Endothelial cell of umbilical vein (primary cell): ENCODE data around the gene ASNSD1. TPM values are rescaled to one million over a fixed set of nuclear protein-coding genes. Genes with fewer than 3 reads are reported as not detected.

Source experiments
- BruUV-seq: library from RNA; stranded (reverse); fragments of 400-500 nt; replicated peaks from 2 replicates; lab custom pipeline; 2021; lab: Mats Ljungman, UMichigan
- CTCF ChIA-PET: fragments of 300-600, 350-600 bp; sonication (Branson Sonifier 250); formaldehyde crosslinking; loops from one replicate; lab custom pipeline; 2021; ENCODE audit warnings: antibody characterized with exemption, inconsistent platforms; lab: Charles Lee
- POLR2A ChIA-PET: fragments of 300-600, 350-600 bp; sonication (Branson Sonifier 250); formaldehyde crosslinking; loops from one replicate; lab custom pipeline; 2021; ENCODE audit warnings: antibody characterized with exemption, inconsistent platforms; lab: Charles Lee
- DNase-seq: peaks from one replicate; pipeline ENCODE4 v3.0.0-alpha.2; 2011; ENCODE audit warnings: low read depth, low spot score
- FAIRE-seq: peaks from 2 replicates; lab custom pipeline; 2011; peaks lifted over from hg19 to GRCh38; lab: Jason Lieb, UNC
- H2AFZ ChIP-seq: 2 replicates; pipeline ENCODE4 v1.6.0; 2012; ENCODE audit warnings: low read depth, low read length, control low read depth, inconsistent platforms
- H3K27ac ChIP-seq: 2 replicates; pipeline ENCODE4 v1.5.1; 2011; ENCODE audit warnings: low read depth, mild to moderate bottlenecking, control low read depth, low read length, moderate library complexity; ENCODE audit not compliant: insufficient read depth
- H3K27me3 ChIP-seq, 2 experiments: 2 replicates each; pipeline versions ENCODE4 v1.6.0 to v1.6.1; 2011; ENCODE audit warnings: low read length in 2 of 2, mixed read lengths in 1 of 2; ENCODE audit not compliant: control insufficient read depth in 2 of 2, insufficient read depth in 2 of 2
- H3K36me3 ChIP-seq, 2 experiments: 2 replicates in 1 of 2; 3 replicates in 1 of 2; pipeline ENCODE4 v1.5.1; 2011; ENCODE audit warnings: low read length in 2 of 2, mild to moderate bottlenecking in 1 of 2, moderate library complexity in 1 of 2; ENCODE audit not compliant: control insufficient read depth in 2 of 2, insufficient read depth in 2 of 2; ENCODE audit errors: extremely low read depth in 1 of 2
- H3K4me1 ChIP-seq: 3 replicates; pipeline ENCODE4 v1.5.1; 2011; ENCODE audit warnings: mild to moderate bottlenecking, low read length; ENCODE audit not compliant: control insufficient read depth, insufficient read depth; ENCODE audit errors: extremely low read depth
- H3K4me2 ChIP-seq: 2 replicates; pipeline ENCODE4 v1.6.1; 2011; ENCODE audit warnings: low read length, control low read depth, mixed read lengths; ENCODE audit not compliant: insufficient read depth
- H3K4me3 ChIP-seq, 3 experiments: fragments of 200-600 bp in 1 of 3; sonication (generic), shearing (Covaris generic) in 1 of 3; replicated peaks in 1 of 3; 2 replicates each; pipeline ENCODE4 v1.5.1; 2011 to 2016; ENCODE audit warnings: control low read depth in 3 of 3, low read length in 3 of 3, mild to moderate bottlenecking in 2 of 3, inconsistent platforms in 1 of 3, low read depth in 1 of 3, moderate library complexity in 1 of 3; ENCODE audit not compliant: insufficient read depth in 1 of 3
- H3K79me2 ChIP-seq: 2 replicates; pipeline ENCODE4 v1.6.0; 2012; ENCODE audit warnings: low read length, inconsistent platforms; ENCODE audit not compliant: control insufficient read depth, insufficient read depth
- H3K9ac ChIP-seq: replicated peaks from 2 replicates; pipeline ENCODE3; 2011; ENCODE audit warnings: low read length, control low read depth; ENCODE audit not compliant: insufficient read depth; ENCODE audit errors: extremely low read depth
- H3K9me1 ChIP-seq: replicated peaks from 3 replicates; pipeline ENCODE4 v1.6.0; 2011; ENCODE audit warnings: mild to moderate bottlenecking, low read length; ENCODE audit not compliant: control insufficient read depth, insufficient read depth; ENCODE audit errors: extremely low read depth
- H3K9me3 ChIP-seq: replicated peaks from 2 replicates; pipeline ENCODE4 v1.5.1; 2012; ENCODE audit warnings: low read length, inconsistent platforms; ENCODE audit not compliant: control insufficient read depth, insufficient read depth
- H4K20me1 ChIP-seq: replicated peaks from 2 replicates; pipeline ENCODE3; 2011; ENCODE audit warnings: mild to moderate bottlenecking, low read length; ENCODE audit not compliant: control insufficient read depth, insufficient read depth; ENCODE audit errors: extremely low read depth
- EZH2 ChIP-seq: IDR thresholded peaks from 2 replicates; pipeline ENCODE4 v1.6.1; 2012; ENCODE audit warnings: borderline replicate concordance, low read depth, mild to moderate bottlenecking, moderate library complexity, low read length, inconsistent platforms; ENCODE audit not compliant: severe bottlenecking
- FOS ChIP-seq: IDR thresholded peaks from 2 replicates; pipeline ENCODE4 v1.6.1; 2011; ENCODE audit warnings: mild to moderate bottlenecking, low read length, moderate library complexity, borderline replicate concordance; ENCODE audit not compliant: insufficient read depth
- GATA2 ChIP-seq: IDR thresholded peaks from 2 replicates; pipeline ENCODE4 v1.7.0; 2011; ENCODE audit warnings: low read depth, mild to moderate bottlenecking, moderate library complexity, mixed read lengths, low read length; ENCODE audit not compliant: insufficient read length, insufficient read depth
- JUN ChIP-seq: IDR thresholded peaks from 2 replicates; pipeline ENCODE4 v1.6.1; 2011; ENCODE audit warnings: borderline replicate concordance, low read depth; ENCODE audit not compliant: insufficient read length, insufficient read depth
- MAX ChIP-seq: IDR thresholded peaks from 2 replicates; pipeline ENCODE4 v1.6.1; 2011; ENCODE audit not compliant: insufficient read depth, insufficient read length
- POLR2AphosphoS5 ChIP-seq: IDR thresholded peaks from 2 replicates; pipeline ENCODE4 v1.6.1; 2012; ENCODE audit warnings: low read depth, mild to moderate bottlenecking, control low read depth, low read length, moderate library complexity; ENCODE audit not compliant: insufficient read depth
- dilution Hi-C: fragments of 300-500 bp; cut with MboI; formaldehyde crosslinking; loops from one replicate; pipeline ENCODE4 v1.15.0; 2019; ENCODE audit warnings: low sequenced_read_pairs; ENCODE audit not compliant: extremely low pct_ligation_motif_present
- intact Hi-C: fragments of 100-400 bp; cut with micrococcal nuclease; formaldehyde crosslinking; loops from one replicate; pipeline ENCODE4 v1.10.0; 2022
- polyA plus RNA-seq, 4 experiments: library from polyadenylated mRNA; depleted of rRNA in 3 of 4; stranded (reverse) in 3 of 4; unstranded in 1 of 4; fragments of >200 nt; gene quantifications; 2 replicates each; pipeline versions ENCODE4 v1.2.1 to v1.2.3, GENCODE V29; 2011 to 2012; ENCODE audit warnings: missing spikeins in 1 of 4
- total RNA-seq: library from RNA; stranded (reverse); gene quantifications from 2 replicates; pipeline ENCODE4 v1.2.3, GENCODE V29; 2021
- TF ChIP-seq, protein P1 (sequence below), 2 donors: IDR thresholded peaks; 1 replicate in 1 of 2; 2 replicates in 1 of 2; pipeline ENCODE4 v1.5.1; 2011; ENCODE audit warnings: low read length in 2 of 2, mild to moderate bottlenecking in 2 of 2, moderate library complexity in 2 of 2, control low read depth in 1 of 2, inconsistent platforms in 1 of 2, low read depth in 1 of 2; ENCODE audit not compliant: insufficient read depth in 1 of 2; ENCODE audit errors: extremely low read depth in 1 of 2

Gene ASNSD1
- total and polyA plus RNA-seq, 2 donors (not counting 3 experiments of a cell fraction or from before 2014, with no cell fraction given): 15.8 to 39.5 TPM

DNA sequence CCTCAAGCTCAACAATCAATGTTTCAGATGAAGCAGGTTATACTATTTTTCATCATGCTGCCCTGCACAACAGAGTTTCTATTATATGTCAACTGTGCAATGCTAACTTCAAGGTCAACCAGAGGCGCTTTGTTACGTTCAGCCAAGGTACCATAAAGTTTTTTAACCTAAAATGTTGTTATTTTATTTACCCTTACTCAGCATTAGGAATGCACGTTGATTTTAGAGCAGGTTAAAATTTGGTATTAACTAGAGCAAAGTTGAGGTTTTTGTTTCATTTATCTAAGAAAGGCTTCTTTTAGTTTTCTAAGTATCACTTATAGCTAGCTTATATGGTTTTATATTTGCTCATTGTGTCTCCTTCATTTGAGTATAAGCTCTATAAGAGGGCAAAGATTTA, 35.0 kb downstream of the ASNSD1 start:
- FAIRE-seq (no peak), DNase-seq (no peak)
- POLR2A ChIA-PET: no interaction called here
- Histone ChIP-seq H3K27me3 (no peaks in the 10 kb centered on the region), H3K9ac (no peak overlapping the region), H3K4me1 (no peaks in the 10 kb centered on the region), H3K27ac (no peak overlapping the region), H4K20me1 (no peaks in the 10 kb centered on the region), H3K4me3 (no peak overlapping the region), H3K79me2 (no peaks in the 10 kb centered on the region), H3K36me3 (no peaks in the 10 kb centered on the region), H3K9me3 (no peaks in the 10 kb centered on the region), H3K9me1 (no peaks in the 10 kb centered on the region), H2AFZ (no peak overlapping the region), H3K4me2 (no peak overlapping the region)
- dilution Hi-C loops (no loop called here), intact Hi-C loops (no loop called here)
- BruUV-seq: no TSS peak
- CTCF ChIA-PET: interaction anchor here (0.9 to 4.4 kb wide), 9 partner anchors 12 to 1124 kb away, joined by 3 to 66 read pairs (median 5); partner anchors contain the start of genes ANKAR and ASNSD1
- TF ChIP-seq JUN: no peak
- TF ChIP-seq GATA2: no peak

DNA sequence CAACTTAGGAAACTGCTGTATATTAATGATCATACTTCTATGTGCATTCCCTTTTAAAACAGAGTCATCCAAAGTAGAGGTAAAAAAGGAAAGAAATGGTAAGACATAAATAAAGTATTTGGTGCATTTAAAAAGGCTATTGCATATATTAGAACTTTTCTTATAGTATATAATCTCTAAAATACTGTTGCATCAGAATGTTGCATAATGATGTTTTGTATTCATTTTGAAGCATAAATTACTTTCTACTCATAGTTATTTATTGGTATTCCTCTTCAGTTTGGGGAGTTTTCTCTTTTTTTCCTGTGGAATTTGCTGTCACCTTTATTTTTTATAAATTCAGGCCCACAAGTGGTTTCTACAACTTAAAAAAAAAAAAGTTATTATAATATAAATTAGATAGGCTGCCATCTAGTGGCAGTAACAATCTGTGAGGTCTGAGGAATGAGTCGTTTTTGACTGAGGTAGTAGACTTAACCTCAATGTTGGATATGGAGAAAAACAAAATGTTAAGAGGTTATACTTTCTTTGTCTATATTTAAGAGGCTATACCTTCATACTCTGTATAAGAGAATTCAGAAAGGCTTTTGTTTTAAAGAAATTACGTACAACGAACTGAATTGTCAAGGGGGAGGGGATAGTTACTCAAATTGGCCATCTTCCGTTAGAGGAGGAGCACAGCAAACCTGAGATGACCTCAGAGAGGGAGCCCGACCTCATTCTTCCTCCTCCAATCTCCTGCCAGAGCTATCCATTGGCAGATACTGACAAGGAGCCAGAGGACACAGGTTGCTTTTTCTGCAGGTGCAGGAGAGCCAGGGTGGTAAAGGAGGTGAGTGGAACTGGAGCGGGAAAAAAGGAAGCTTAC, 37.0 kb downstream of the ASNSD1 start:
- no peaks in the 10 kb centered on the region for H3K27me3 ChIP-seq
- H3K27ac ChIP-seq: no peak overlapping the region
- BruUV-seq: no TSS peak
- H3K4me1 ChIP-seq: no peaks in the 10 kb centered on the region
- H3K36me3 ChIP-seq: no peaks in the 10 kb centered on the region
- H3K9me1 ChIP-seq: no peaks in the 10 kb centered on the region
- no peak for FAIRE-seq
- ChIA-PET CTCF (interaction anchor here (0.7 to 1.7 kb wide), 7 partner anchors 17 to 376 kb away, joined by 3 to 23 read pairs (median 6); partner anchors contain the start of genes ANKAR and ASNSD1), POLR2A (no interaction called here)
- no peaks in the 10 kb centered on the region for H3K9me3 ChIP-seq
- no peak overlapping the region for H2AFZ ChIP-seq
- intact Hi-C loops (loop anchor here (1.0 kb wide), 2 partner anchors 24 to 37 kb away; partner anchors contain the start of genes ANKAR and ASNSD1), dilution Hi-C loops (no loop called here)
- H3K79me2 ChIP-seq: no peaks in the 10 kb centered on the region
- H3K9ac ChIP-seq: no peak overlapping the region
- TF ChIP-seq FOS: no peak
- TF ChIP-seq EZH2: no peak
- TF ChIP-seq MAX: no peak
- no peak for TF ChIP-seq POLR2AphosphoS5
- TF ChIP-seq, protein P1, sequence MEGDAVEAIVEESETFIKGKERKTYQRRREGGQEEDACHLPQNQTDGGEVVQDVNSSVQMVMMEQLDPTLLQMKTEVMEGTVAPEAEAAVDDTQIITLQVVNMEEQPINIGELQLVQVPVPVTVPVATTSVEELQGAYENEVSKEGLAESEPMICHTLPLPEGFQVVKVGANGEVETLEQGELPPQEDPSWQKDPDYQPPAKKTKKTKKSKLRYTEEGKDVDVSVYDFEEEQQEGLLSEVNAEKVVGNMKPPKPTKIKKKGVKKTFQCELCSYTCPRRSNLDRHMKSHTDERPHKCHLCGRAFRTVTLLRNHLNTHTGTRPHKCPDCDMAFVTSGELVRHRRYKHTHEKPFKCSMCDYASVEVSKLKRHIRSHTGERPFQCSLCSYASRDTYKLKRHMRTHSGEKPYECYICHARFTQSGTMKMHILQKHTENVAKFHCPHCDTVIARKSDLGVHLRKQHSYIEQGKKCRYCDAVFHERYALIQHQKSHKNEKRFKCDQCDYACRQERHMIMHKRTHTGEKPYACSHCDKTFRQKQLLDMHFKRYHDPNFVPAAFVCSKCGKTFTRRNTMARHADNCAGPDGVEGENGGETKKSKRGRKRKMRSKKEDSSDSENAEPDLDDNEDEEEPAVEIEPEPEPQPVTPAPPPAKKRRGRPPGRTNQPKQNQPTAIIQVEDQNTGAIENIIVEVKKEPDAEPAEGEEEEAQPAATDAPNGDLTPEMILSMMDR (IDR thresholded peaks at IDR 0.05; ENCODE audit: extremely low read depth in 1 of 2, insufficient read depth in 1 of 2, low read depth in 1 of 2, low read length in 2 of 2): peak; percentile 13 to 33
- DNase-seq: peak; percentile 60
- no peaks in the 10 kb centered on the region for H4K20me1 ChIP-seq
- H3K4me3 ChIP-seq: no peak overlapping the region
- H3K4me2 ChIP-seq: no peak overlapping the region
